Body of pancreas (tissue), 4 donors: ENCODE data around the gene TMPRSS2.

Experiments used
- POLR2A ChIP-seq, 3 donors: fragments of 450-650 bp; IDR thresholded peaks; one replicate each; pipeline ENCODE4 v1.6.1; 2016; ENCODE audit warnings: antibody characterized with exemption in 3 of 3, mild to moderate bottlenecking in 2 of 3
- TF ChIP-seq, protein P1 (sequence below), 7 experiments: fragments of 450-650 bp in 4 of 7; fragments of 200-600 bp in 3 of 7; sonication (generic) in 3 of 7; IDR thresholded peaks; one replicate each; pipeline ENCODE4 v1.5.1; 2016 to 2019; ENCODE audit warnings: antibody characterized with exemption in 7 of 7

DNA sequence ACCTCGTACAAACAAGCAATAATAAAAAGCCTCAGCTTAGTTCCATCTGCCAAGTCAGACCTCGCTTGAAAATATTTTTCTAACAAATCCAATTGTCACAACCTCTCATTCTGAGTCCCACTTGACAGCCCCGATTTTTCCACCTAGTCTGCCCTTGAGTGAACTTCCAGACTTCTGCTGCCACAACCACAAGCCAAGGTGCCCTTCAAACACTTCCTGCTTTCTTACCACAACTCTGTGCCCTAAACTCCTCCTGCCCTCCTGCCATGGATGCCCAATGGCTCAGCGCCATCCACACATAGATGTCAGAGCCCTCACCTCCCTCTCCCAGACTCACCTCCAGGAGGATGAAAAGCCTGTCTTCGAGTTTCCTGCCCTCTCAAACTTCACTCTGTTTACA lies 3.9 kb downstream of the TMPRSS2 start:
- TF ChIP-seq, protein P1, sequence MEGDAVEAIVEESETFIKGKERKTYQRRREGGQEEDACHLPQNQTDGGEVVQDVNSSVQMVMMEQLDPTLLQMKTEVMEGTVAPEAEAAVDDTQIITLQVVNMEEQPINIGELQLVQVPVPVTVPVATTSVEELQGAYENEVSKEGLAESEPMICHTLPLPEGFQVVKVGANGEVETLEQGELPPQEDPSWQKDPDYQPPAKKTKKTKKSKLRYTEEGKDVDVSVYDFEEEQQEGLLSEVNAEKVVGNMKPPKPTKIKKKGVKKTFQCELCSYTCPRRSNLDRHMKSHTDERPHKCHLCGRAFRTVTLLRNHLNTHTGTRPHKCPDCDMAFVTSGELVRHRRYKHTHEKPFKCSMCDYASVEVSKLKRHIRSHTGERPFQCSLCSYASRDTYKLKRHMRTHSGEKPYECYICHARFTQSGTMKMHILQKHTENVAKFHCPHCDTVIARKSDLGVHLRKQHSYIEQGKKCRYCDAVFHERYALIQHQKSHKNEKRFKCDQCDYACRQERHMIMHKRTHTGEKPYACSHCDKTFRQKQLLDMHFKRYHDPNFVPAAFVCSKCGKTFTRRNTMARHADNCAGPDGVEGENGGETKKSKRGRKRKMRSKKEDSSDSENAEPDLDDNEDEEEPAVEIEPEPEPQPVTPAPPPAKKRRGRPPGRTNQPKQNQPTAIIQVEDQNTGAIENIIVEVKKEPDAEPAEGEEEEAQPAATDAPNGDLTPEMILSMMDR (IDR thresholded peaks at IDR 0.05) = no peak
- TF ChIP-seq POLR2A (IDR thresholded peaks at IDR 0.05) = no peak
